GM20000 (cell line): ENCODE data around the gene DRC3.

Experiments
- DNase-seq: peaks from one replicate; pipeline ENCODE4 v3.0.0; 2012; ENCODE audit warnings: low spot score
- CTCF ChIP-seq: IDR thresholded peaks from 2 replicates; pipeline ENCODE4 v1.5.1; 2012; ENCODE audit warnings: mild to moderate bottlenecking, control low read depth; ENCODE audit errors: extremely low read depth, missing control alignments

The DRC3 gene

GRCh38 chr17:18056214-18056613 is 83.6 kb downstream of the DRC3 start:
- DNase-seq = no peak
- TF ChIP-seq CTCF = no peak

- no peak for TF ChIP-seq CTCF
- DNase-seq = no peak
Measured at GRCh38 chr17:18059283-18059682, 86.6 kb downstream of the DRC3 start.

- DNase-seq = no peak
- TF ChIP-seq CTCF = no peak
Measured at GRCh38 chr17:18064053-18064452, 91.4 kb downstream of the DRC3 start.

- no peak for TF ChIP-seq CTCF
- DNase-seq = no peak
Measured at GRCh38 chr17:18065546-18065945, 92.9 kb downstream of the DRC3 start.
